NCI-H2196 (cell line): ENCODE measurements around the gene HPCAL1.
"Not testable (repeated sequence)": the region's sequence is repeated elsewhere in the genome, so short reads cannot be mapped to it uniquely, and the experiment has no call there.

Experiments
- DNase-seq: peaks from one replicate; lab custom pipeline; 2025; ENCODE audit not compliant: unreplicated experiment; lab: John Stamatoyannopoulos, UW

HPCAL1 gene

GRCh38 chr2:10302479-10303180 is at the start of gene HPCAL1:
Gene HPCAL1 (plus strand): TSS chr2:10302904. CDS start chr2:10419758, 116,854 bp downstream.
- DNase-seq = peak; percentile 95

GRCh38 chr2:10253596-10254372 is 48.9 kb upstream of the HPCAL1 start:
- no peak for DNase-seq

GRCh38 chr2:10254373-10255188 is 48.1 kb upstream of the HPCAL1 start:
- no peak for DNase-seq

GRCh38 chr2:10255189-10256030 is 47.3 kb upstream of the HPCAL1 start:
- DNase-seq = no peak

- DNase-seq = no peak
Observed at GRCh38 chr2:10256031-10256514, 46.6 kb upstream of the HPCAL1 start.

GRCh38 chr2:10256515-10257031 is 46.1 kb upstream of the HPCAL1 start:
- DNase-seq = no peak

GRCh38 chr2:10257036-10257435 is 45.7 kb upstream of the HPCAL1 start:
- no peak for DNase-seq

GRCh38 chr2:10257500-10258147 is 45.1 kb upstream of the HPCAL1 start:
- DNase-seq = no peak

GRCh38 chr2:10258326-10258725 is 44.4 kb upstream of the HPCAL1 start:
- no peak for DNase-seq

- no peak for DNase-seq
Observed at GRCh38 chr2:10258726-10259125, 44.0 kb upstream of the HPCAL1 start.

GRCh38 chr2:10260130-10260529 is 42.6 kb upstream of the HPCAL1 start:
- DNase-seq = no peak

GRCh38 chr2:10263526-10263925 is 39.2 kb upstream of the HPCAL1 start:
- not testable (repeated sequence) for DNase-seq

GRCh38 chr2:10264506-10265328 is 38.0 kb upstream of the HPCAL1 start:
- DNase-seq = no peak

GRCh38 chr2:10265329-10266132 is 37.2 kb upstream of the HPCAL1 start:
- no peak for DNase-seq

- no peak for DNase-seq
Observed at GRCh38 chr2:10266133-10266620, 36.5 kb upstream of the HPCAL1 start.

- no peak for DNase-seq
Observed at GRCh38 chr2:10267036-10267435, 35.7 kb upstream of the HPCAL1 start.

- DNase-seq = no peak
Observed at GRCh38 chr2:10267551-10268465, 34.9 kb upstream of the HPCAL1 start.
